BLaER1 treated with 17β-estradiol and CSF1 and Interleukin-3, amounts not matched to agents 10 nM and 100 nM (cell line): ENCODE results near the gene PRKCE.
A peak's percentile ranks its signal among the peaks of the same experiment; 100 is the strongest.

Source experiments
- H3K27ac ChIP-seq, 11 experiments: shearing (Covaris generic); formaldehyde crosslinking; 2 replicates each; pipeline ENCODE4 v1.8.1; 2022
- H3K27me3 ChIP-seq, 11 experiments: shearing (Covaris generic); formaldehyde crosslinking; 2 replicates each; pipeline ENCODE4 v1.8.1; 2022
- H3K36me3 ChIP-seq, 11 experiments: shearing (Covaris generic); formaldehyde crosslinking; 2 replicates each; pipeline ENCODE4 v1.8.1; 2022
- H3K4me1 ChIP-seq, 10 experiments: shearing (Covaris generic); formaldehyde crosslinking; 2 replicates each; pipeline ENCODE4 v1.8.1; 2022
- H3K4me2 ChIP-seq, 11 experiments: shearing (Covaris generic); formaldehyde crosslinking; 2 replicates each; pipeline ENCODE4 v1.8.1; 2022
- H3K4me3 ChIP-seq, 10 experiments: shearing (Covaris generic); formaldehyde crosslinking; 2 replicates each; pipeline ENCODE4 v1.8.1; 2022
- H3K9ac ChIP-seq, 11 experiments: shearing (Covaris generic); formaldehyde crosslinking; 2 replicates each; pipeline ENCODE4 v1.8.1; 2022
- H3K9me3 ChIP-seq, 11 experiments: shearing (Covaris generic); formaldehyde crosslinking; replicated peaks in 1 of 11; 2 replicates each; pipeline ENCODE4 v1.8.1; 2022
- H4K20me1 ChIP-seq, 11 experiments: shearing (Covaris generic); formaldehyde crosslinking; 2 replicates each; pipeline ENCODE4 v1.8.1; 2022
- Cebpa-rat ChIP-seq, 11 experiments: shearing (Covaris generic); IDR thresholded peaks; 2 replicates each; pipeline ENCODE4 v1.8.1; 2022

The PRKCE gene

DNA sequence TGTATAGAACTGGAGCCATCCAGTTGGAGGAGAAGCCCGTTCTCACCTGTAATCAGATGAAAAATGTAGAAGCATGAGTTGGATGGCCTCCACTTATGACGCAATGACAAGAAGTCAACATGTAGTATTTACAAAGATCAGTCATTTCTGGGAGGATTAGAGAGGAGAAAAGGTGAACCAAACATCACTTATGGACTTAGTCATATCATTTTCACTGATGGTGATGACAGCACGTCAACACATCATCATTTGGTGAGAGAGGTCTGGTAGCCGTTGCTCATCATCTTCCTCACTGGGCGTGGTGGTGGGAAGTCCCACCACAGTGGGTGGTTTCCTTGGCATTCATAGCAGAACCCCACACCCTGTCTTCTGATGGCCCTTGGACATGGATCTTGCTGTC is 381.5 kb downstream of the PRKCE start:
- Histone ChIP-seq H4K20me1 (no peaks in the 10 kb centered on the region; a peak in 1 of 22 replicates), H3K4me1 (no peaks in the 10 kb centered on the region), H3K9ac (no peak overlapping the region), H3K36me3 (peaks cover 4 to 100% (median 99%) of the 10 kb centered on the region in 11 experiments; a peak in 19 of 22 replicates), H3K4me3 (no peak overlapping the region), H3K27ac (no peak overlapping the region), H3K4me2 (no peak overlapping the region), H3K9me3 (no peaks in the 10 kb centered on the region), H3K27me3 (no peaks in the 10 kb centered on the region)
- TF ChIP-seq Cebpa-rat (IDR thresholded peaks at IDR 0.05), result peak in 3 of 11 experiments; percentile 14 to 49 (median 16); a peak in 2 of 22 replicates

GRCh38 chr2:46034535-46034934 is 383.1 kb downstream of the PRKCE start:
- H3K36me3 ChIP-seq, result peaks cover 4 to 100% (median 98%) of the 10 kb centered on the region in 11 experiments; a peak in 19 of 22 replicates
- H3K27me3 ChIP-seq, result no peaks in the 10 kb centered on the region
- H3K4me2 ChIP-seq, result no peak overlapping the region
- H3K4me3 ChIP-seq, result no peak overlapping the region
- no peaks in the 10 kb centered on the region for H3K4me1 ChIP-seq
- H3K9ac ChIP-seq, result no peak overlapping the region
- TF ChIP-seq Cebpa-rat (IDR thresholded peaks at IDR 0.05), result no peak
- H3K27ac ChIP-seq, result no peak overlapping the region
- H3K9me3 ChIP-seq, result no peaks in the 10 kb centered on the region
- H4K20me1 ChIP-seq, result no peaks in the 10 kb centered on the region; a peak in 1 of 22 replicates

GRCh38 chr2:46036929-46037328 is 385.5 kb downstream of the PRKCE start:
- Histone ChIP-seq H3K4me1 (no peaks in the 10 kb centered on the region), H3K27ac (no peak overlapping the region), H4K20me1 (no peaks in the 10 kb centered on the region; a peak in 1 of 22 replicates), H3K4me3 (no peak overlapping the region), H3K9me3 (no peaks in the 10 kb centered on the region), H3K27me3 (no peaks in the 10 kb centered on the region), H3K9ac (no peak overlapping the region), H3K36me3 (peaks cover 4 to 100% (median 95%) of the 10 kb centered on the region in 11 experiments; a peak in 19 of 22 replicates), H3K4me2 (no peak overlapping the region)
- no peak for TF ChIP-seq Cebpa-rat (IDR thresholded peaks at IDR 0.05)

DNA sequence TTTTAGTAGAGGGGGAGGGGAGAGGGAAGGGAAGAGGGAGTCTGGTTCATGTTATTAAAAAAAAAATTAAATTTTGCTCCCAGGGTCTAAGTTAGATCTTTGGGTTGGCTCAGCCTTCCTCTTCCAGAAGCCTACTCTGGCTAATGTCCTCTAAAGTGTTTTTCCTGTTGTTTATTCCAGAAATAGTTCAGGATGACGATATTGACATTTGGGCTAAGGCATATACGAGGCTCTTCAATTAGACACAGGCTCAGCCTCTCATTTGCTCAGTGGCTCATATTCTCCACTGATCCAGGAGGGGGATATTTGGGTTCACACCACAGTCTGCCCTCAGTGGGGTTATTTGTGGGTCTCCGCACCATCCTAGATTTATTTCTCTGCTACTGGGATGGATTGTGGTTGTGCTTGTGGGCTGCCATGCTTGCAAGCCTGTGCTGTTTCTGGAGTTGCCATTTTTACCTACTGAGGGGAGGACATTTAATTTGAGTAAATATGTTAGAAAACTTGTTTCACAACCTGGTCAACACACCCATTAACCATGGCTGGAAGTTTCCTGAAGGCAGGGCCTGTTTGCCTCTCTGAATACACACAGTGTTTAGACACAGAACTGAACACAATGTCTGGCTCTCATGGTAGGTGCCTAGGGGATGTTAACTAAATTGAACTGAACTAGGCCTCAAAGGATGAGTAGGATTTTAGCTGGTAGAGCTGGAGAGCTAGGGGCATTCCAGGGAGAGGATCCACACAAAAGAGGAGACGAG is 388.2 kb downstream of the PRKCE start:
- no peak overlapping the region for H3K27ac ChIP-seq
- no peaks in the 10 kb centered on the region for H3K4me1 ChIP-seq
- no peak overlapping the region for H3K4me2 ChIP-seq
- no peak overlapping the region for H3K9ac ChIP-seq
- peaks cover 0 to 100% (median 94%) of the 10 kb centered on the region in 11 experiments; a peak in 18 of 22 replicates for H3K36me3 ChIP-seq
- no peak for TF ChIP-seq Cebpa-rat (IDR thresholded peaks at IDR 0.05)
- H3K4me3 ChIP-seq, result no peak overlapping the region
- H4K20me1 ChIP-seq, result peaks cover 0 to 4% (median 0%) of the 10 kb centered on the region in 11 experiments; a peak in 1 of 22 replicates
- H3K27me3 ChIP-seq, result no peaks in the 10 kb centered on the region
- H3K9me3 ChIP-seq, result no peaks in the 10 kb centered on the region

DNA sequence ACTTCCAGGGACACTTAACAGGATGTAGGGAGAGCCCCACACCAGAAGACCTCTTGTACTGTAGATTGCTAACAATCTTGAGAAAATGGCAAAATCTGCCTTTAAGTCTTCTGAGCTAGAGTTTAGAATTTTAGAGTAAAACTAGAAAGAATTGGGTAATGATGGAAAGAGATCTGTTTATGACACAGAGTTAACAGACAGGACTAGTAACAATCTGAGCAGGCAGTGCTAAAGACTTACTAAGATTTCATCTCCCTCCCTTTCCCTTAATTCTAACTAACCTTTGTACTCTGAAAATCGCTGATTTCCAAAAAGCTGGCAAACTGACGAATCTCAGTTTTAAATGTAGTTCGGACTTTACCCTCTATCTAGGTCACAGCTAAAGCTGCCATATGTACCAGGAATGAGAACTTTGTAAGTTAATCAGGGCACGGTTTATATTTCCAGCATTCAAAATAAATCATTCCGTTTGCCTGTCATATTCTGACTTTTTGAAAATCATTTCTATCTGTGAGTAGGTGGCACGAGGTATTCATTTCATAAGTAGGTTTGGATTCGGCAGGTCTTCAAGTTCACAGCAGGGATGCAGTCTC is 389.2 kb downstream of the PRKCE start:
- Histone ChIP-seq H3K4me1 (no peaks in the 10 kb centered on the region), H3K9ac (no peak overlapping the region), H3K4me2 (no peak overlapping the region), H3K4me3 (no peak overlapping the region), H3K9me3 (no peaks in the 10 kb centered on the region), H3K27me3 (no peaks in the 10 kb centered on the region), H3K36me3 (peaks cover 0 to 100% (median 94%) of the 10 kb centered on the region in 11 experiments; a peak in 17 of 22 replicates), H3K27ac (no peak overlapping the region), H4K20me1 (peaks cover 0 to 4% (median 0%) of the 10 kb centered on the region in 11 experiments; a peak in 1 of 22 replicates)
- TF ChIP-seq Cebpa-rat (IDR thresholded peaks at IDR 0.05), result no peak

GRCh38 chr2:46041434-46041833 is 390.0 kb downstream of the PRKCE start:
- Histone ChIP-seq H3K9me3 (no peaks in the 10 kb centered on the region), H3K4me3 (no peak overlapping the region), H3K9ac (no peak overlapping the region), H3K4me1 (no peaks in the 10 kb centered on the region), H3K4me2 (no peak overlapping the region), H3K27me3 (no peaks in the 10 kb centered on the region), H3K36me3 (peaks cover 0 to 100% (median 94%) of the 10 kb centered on the region in 11 experiments; a peak in 17 of 22 replicates), H4K20me1 (peaks cover 0 to 4% (median 0%) of the 10 kb centered on the region in 11 experiments; a peak in 1 of 22 replicates), H3K27ac (no peak overlapping the region)
- TF ChIP-seq Cebpa-rat (IDR thresholded peaks at IDR 0.05), result no peak

- Histone ChIP-seq H4K20me1 (peaks cover 0 to 4% (median 0%) of the 10 kb centered on the region in 11 experiments; a peak in 1 of 22 replicates), H3K27ac (no peak overlapping the region), H3K27me3 (no peaks in the 10 kb centered on the region), H3K4me1 (no peaks in the 10 kb centered on the region), H3K36me3 (peaks cover 4 to 100% (median 95%) of the 10 kb centered on the region in 11 experiments; a peak in 17 of 22 replicates), H3K9me3 (no peaks in the 10 kb centered on the region), H3K4me3 (no peak overlapping the region), H3K9ac (no peak overlapping the region), H3K4me2 (no peak overlapping the region)
- TF ChIP-seq Cebpa-rat (IDR thresholded peaks at IDR 0.05), result no peak
Observed at GRCh38 chr2:46042207-46042637, 390.7 kb downstream of the PRKCE start.

DNA sequence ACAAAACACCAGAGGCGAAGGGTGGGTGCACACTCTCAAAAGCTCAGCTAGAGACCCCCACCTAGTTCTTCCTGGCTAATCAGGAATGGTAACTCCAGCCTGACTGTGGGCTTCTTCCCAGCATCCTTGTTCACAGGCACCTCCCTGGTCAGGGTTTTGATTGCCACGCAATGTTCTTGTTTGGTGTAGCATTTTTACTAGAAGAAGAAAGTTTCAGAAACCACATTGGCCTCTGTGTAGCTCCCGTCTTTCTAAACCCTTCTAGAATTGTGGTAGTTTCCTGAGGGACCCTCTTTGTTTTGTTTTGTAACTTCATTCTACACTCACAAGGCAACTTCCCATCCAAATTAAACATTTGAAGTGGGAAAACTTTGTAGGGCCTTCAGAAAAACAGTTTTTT is 391.2 kb downstream of the PRKCE start:
- no peak overlapping the region for H3K4me2 ChIP-seq
- no peaks in the 10 kb centered on the region for H3K4me1 ChIP-seq
- no peak overlapping the region for H3K9ac ChIP-seq
- no peaks in the 10 kb centered on the region for H3K27me3 ChIP-seq
- peaks cover 7 to 100% (median 95%) of the 10 kb centered on the region in 11 experiments; a peak in 17 of 22 replicates for H3K36me3 ChIP-seq
- H4K20me1 ChIP-seq, result peaks cover 0 to 4% (median 0%) of the 10 kb centered on the region in 11 experiments; a peak in 1 of 22 replicates
- H3K4me3 ChIP-seq, result no peak overlapping the region
- no peak overlapping the region for H3K27ac ChIP-seq
- H3K9me3 ChIP-seq, result no peaks in the 10 kb centered on the region
- no peak for TF ChIP-seq Cebpa-rat (IDR thresholded peaks at IDR 0.05)

- Histone ChIP-seq H3K4me1 (no peaks in the 10 kb centered on the region), H3K27ac (no peak overlapping the region), H3K4me3 (no peak overlapping the region), H4K20me1 (peaks cover 0 to 4% (median 0%) of the 10 kb centered on the region in 11 experiments; a peak in 1 of 22 replicates), H3K36me3 (peaks cover 7 to 100% (median 97%) of the 10 kb centered on the region in 11 experiments; a peak in 19 of 22 replicates), H3K4me2 (no peak overlapping the region), H3K9me3 (0 out of 22 replicates have a peak, but pooled peaks cover 0 to 2% (median 0%) of the 10 kb centered on the region in 11 experiments), H3K9ac (no peak overlapping the region), H3K27me3 (no peaks in the 10 kb centered on the region)
- no peak for TF ChIP-seq Cebpa-rat (IDR thresholded peaks at IDR 0.05)
Observed at GRCh38 chr2:46045888-46046287, 394.4 kb downstream of the PRKCE start.
